GM10248 (cell line): ENCODE data around the gene SMAD3.

ENCODE experiments used
- CTCF ChIA-PET: fragments of 300-600 bp; sonication (Branson Sonifier 250); formaldehyde crosslinking; extraction: SDS; loops from one replicate; lab custom pipeline; 2021; ENCODE audit warnings: antibody characterized with exemption; lab: Yijun Ruan, JAX
- POLR2A ChIA-PET: fragments of 350-650 bp; sonication (Branson Sonifier 250); formaldehyde crosslinking; extraction: SDS; loops from one replicate; lab custom pipeline; 2020; ENCODE audit warnings: antibody characterized with exemption; lab: Yijun Ruan, JAX
- DNase-seq: peaks from one replicate; pipeline ENCODE4 v3.0.0; 2012; ENCODE audit errors: extremely low spot score
- TF ChIP-seq, protein P1 (sequence below): IDR thresholded peaks from 2 replicates; pipeline ENCODE4 v1.5.1; 2012; ENCODE audit warnings: mild to moderate bottlenecking, low read depth; ENCODE audit errors: extremely low read depth, missing control alignments, control extremely low read depth

SMAD3 gene

GRCh38 chr15:67193223-67193990, 128.0 kb downstream of the SMAD3 start:
- CTCF ChIA-PET, result interaction anchor here (1.2 to 1.6 kb wide), 3 partner anchors 9 to 72 kb away, joined by 3 read pairs; no protein-coding TSS in a partner anchor
- POLR2A ChIA-PET, result no interaction called here
- DNase-seq, result no peak
- TF ChIP-seq, protein P1, sequence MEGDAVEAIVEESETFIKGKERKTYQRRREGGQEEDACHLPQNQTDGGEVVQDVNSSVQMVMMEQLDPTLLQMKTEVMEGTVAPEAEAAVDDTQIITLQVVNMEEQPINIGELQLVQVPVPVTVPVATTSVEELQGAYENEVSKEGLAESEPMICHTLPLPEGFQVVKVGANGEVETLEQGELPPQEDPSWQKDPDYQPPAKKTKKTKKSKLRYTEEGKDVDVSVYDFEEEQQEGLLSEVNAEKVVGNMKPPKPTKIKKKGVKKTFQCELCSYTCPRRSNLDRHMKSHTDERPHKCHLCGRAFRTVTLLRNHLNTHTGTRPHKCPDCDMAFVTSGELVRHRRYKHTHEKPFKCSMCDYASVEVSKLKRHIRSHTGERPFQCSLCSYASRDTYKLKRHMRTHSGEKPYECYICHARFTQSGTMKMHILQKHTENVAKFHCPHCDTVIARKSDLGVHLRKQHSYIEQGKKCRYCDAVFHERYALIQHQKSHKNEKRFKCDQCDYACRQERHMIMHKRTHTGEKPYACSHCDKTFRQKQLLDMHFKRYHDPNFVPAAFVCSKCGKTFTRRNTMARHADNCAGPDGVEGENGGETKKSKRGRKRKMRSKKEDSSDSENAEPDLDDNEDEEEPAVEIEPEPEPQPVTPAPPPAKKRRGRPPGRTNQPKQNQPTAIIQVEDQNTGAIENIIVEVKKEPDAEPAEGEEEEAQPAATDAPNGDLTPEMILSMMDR, result no peak

GRCh38 chr15:67194171-67195114, 129.0 kb downstream of the SMAD3 start:
- TF ChIP-seq, protein P1, result no peak
- ChIA-PET POLR2A (no interaction called here), CTCF (interaction anchor here (1.0 to 1.3 kb wide), 3 partner anchors 8 to 73 kb away, joined by 3 read pairs; no protein-coding TSS in a partner anchor)
- no peak for DNase-seq

DNA sequence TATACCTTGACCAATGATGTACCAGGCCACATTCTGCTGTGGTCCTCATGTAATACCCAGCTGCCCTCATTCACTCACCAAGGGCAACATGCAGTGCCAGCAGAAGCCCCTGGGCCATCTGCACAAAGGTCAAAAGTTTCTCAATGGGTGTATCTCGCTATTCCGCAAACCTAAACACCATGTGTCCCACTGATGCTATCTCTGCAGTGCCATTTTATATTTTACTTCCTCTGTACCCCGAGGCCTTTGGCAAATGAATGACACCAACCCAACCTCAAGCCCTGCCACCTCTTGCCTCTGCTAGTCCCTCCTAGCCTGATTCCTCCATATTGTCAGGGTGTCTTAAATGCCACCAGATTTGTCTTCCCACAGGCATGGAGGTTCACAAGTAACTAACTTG, 129.9 kb downstream of the SMAD3 start:
- DNase-seq, result no peak
- TF ChIP-seq, protein P1, result no peak
- ChIA-PET POLR2A (no interaction called here), CTCF (interaction anchor here (1.0 kb wide), 1 partner anchor 34 kb away, joined by 3 read pairs; no protein-coding TSS in a partner anchor)

GRCh38 chr15:67196222-67196621, 130.8 kb downstream of the SMAD3 start:
- ChIA-PET POLR2A (no interaction called here), CTCF (interaction anchor here (0.9 to 1.3 kb wide), 2 partner anchors 91 to 249 kb away, joined by 3 read pairs; no protein-coding TSS in a partner anchor)
- no peak for DNase-seq

GRCh38 chr15:67196672-67197363, 131.4 kb downstream of the SMAD3 start:
- no peak for DNase-seq
- TF ChIP-seq, protein P1, result no peak
- ChIA-PET CTCF (interaction anchor here (0.9 to 1.3 kb wide), 2 partner anchors 92 to 250 kb away, joined by 3 read pairs; no protein-coding TSS in a partner anchor), POLR2A (no interaction called here)

More at GRCh38 chr15:67196222-67196621, 130.8 kb downstream of the SMAD3 start:
- TF ChIP-seq, protein P1, result no peak
